Esophagus squamous epithelium (tissue), 4 donors: ENCODE data around the gene NUDT22.

Experiments used
- POLR2A ChIP-seq, 4 donors: fragments of 450-650 bp; IDR thresholded peaks; one replicate each; pipeline ENCODE4 v1.6.1; 2017; ENCODE audit warnings: antibody characterized with exemption in 4 of 4, mild to moderate bottlenecking in 4 of 4, moderate library complexity in 3 of 4
- TF ChIP-seq, protein P1 (sequence below), 6 experiments: fragments of 450-650 bp in 4 of 6; fragments of 200-600 bp in 2 of 6; sonication (generic) in 2 of 6; IDR thresholded peaks; one replicate each; pipeline ENCODE4 v1.5.1; 2016 to 2019; ENCODE audit warnings: antibody characterized with exemption in 6 of 6, mild to moderate bottlenecking in 4 of 6, moderate library complexity in 4 of 6

DNA sequence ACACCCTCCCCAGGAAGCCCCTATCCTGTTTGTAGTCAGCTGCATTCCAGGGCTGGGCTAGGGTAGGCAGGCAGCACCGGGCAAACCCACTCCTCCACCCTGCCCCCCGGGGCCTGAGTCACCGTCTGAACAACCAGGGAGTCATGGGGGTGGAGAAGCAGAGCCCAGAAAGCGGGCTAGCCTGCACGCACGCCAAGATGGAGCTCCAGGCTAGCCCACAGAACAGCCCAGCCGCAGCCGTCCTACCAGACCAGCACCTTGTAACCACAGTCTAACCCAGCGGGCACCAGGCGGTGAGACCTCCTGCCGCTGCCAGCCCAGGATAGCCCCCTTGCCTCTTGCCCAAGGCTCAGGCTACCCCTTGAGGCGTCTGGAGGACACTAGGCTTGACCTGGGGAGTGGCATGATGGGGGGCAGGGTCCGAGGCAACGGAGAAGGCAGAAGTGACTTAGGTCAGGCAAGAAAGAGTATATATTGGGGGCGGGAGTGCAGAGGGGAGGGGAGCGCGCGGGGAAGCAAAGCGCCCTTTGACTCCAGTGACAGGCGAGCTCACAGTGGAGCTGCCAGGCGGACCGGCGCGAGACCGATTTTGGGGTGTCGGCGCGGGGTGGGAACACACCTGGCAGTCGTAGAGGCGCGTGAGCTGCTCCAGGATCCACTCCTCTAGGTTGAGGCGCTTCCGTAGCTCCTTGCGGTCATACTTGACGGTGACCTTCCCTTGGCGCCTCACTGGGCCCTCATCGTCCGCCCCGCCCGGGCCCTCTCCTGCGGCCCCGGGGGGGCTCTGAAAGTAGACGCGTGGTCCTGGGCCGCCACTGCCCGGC is 19.9 kb downstream of the NUDT22 start:
- TF ChIP-seq, protein P1, sequence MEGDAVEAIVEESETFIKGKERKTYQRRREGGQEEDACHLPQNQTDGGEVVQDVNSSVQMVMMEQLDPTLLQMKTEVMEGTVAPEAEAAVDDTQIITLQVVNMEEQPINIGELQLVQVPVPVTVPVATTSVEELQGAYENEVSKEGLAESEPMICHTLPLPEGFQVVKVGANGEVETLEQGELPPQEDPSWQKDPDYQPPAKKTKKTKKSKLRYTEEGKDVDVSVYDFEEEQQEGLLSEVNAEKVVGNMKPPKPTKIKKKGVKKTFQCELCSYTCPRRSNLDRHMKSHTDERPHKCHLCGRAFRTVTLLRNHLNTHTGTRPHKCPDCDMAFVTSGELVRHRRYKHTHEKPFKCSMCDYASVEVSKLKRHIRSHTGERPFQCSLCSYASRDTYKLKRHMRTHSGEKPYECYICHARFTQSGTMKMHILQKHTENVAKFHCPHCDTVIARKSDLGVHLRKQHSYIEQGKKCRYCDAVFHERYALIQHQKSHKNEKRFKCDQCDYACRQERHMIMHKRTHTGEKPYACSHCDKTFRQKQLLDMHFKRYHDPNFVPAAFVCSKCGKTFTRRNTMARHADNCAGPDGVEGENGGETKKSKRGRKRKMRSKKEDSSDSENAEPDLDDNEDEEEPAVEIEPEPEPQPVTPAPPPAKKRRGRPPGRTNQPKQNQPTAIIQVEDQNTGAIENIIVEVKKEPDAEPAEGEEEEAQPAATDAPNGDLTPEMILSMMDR (IDR thresholded peaks at IDR 0.05): no peak
- peak in 2 of 4 donors; percentile 37 to 53 for TF ChIP-seq POLR2A (IDR thresholded peaks at IDR 0.05)
